GM12873 (cell line): ENCODE results near the gene MRTFA.

Experiments
- CTCF ChIP-seq: IDR thresholded peaks from 2 replicates; pipeline ENCODE4 v1.5.1; 2012; ENCODE audit warnings: low read depth, mild to moderate bottlenecking, moderate library complexity, low read length, control low read depth; ENCODE audit not compliant: insufficient read depth; ENCODE audit errors: missing control alignments

MRTFA gene

GRCh38 chr22:40678493-40679248, 42.2 kb upstream of the MRTFA start:
- no peak for TF ChIP-seq CTCF

- TF ChIP-seq CTCF, result no peak
These were observed 40.1 kb upstream of the MRTFA start for GRCh38 chr22:40676644-40677043.

GRCh38 chr22:40674274-40674673, 37.8 kb upstream of the MRTFA start:
- TF ChIP-seq CTCF, result no peak

GRCh38 chr22:40673017-40673416, 36.5 kb upstream of the MRTFA start:
- no peak for TF ChIP-seq CTCF

GRCh38 chr22:40671796-40672360, 35.4 kb upstream of the MRTFA start:
- no peak for TF ChIP-seq CTCF

GRCh38 chr22:40671369-40671768, 34.9 kb upstream of the MRTFA start:
- no peak for TF ChIP-seq CTCF

- TF ChIP-seq CTCF, result no peak
These were observed 33.5 kb upstream of the MRTFA start for GRCh38 chr22:40670058-40670457.
